IgD-negative memory B cell (primary cell): ENCODE measurements around the gene ASIC5. TPM values are rescaled to one million over a fixed set of nuclear protein-coding genes. Genes with fewer than 3 reads are reported as not detected.
"Not testable (repeated sequence)": the region's sequence is repeated elsewhere in the genome, so short reads cannot be mapped to it uniquely, and the experiment has no call there.

Source experiments
- H3K27ac Mint-ChIP-seq, 3 donors: one replicate each; pipeline ENCODE4 v1.8.0; 2020 to 2022; ENCODE audit warnings: mild to moderate bottlenecking in 3 of 3, mixed read lengths in 3 of 3, moderate library complexity in 1 of 3
- H3K27me3 Mint-ChIP-seq: one replicate; pipeline ENCODE4 v1.8.0; 2021; ENCODE audit warnings: mixed read lengths
- H3K36me3 Mint-ChIP-seq: one replicate; pipeline ENCODE4 v1.8.0; 2020; ENCODE audit warnings: mild to moderate bottlenecking, mixed read lengths
- H3K4me1 Mint-ChIP-seq, 3 donors: one replicate each; pipeline ENCODE4 v1.8.0; 2020 to 2022; ENCODE audit warnings: mixed read lengths in 3 of 3, mild to moderate bottlenecking in 1 of 3
- H3K4me3 Mint-ChIP-seq, 4 donors: one replicate each; pipeline ENCODE4 v1.8.0; 2020 to 2022; ENCODE audit warnings: mild to moderate bottlenecking in 4 of 4, mixed read lengths in 4 of 4, moderate library complexity in 3 of 4
- H3K9me3 Mint-ChIP-seq, 3 donors: one replicate each; pipeline ENCODE4 v1.8.0; 2020 to 2021; ENCODE audit warnings: mixed read lengths in 3 of 3, mild to moderate bottlenecking in 1 of 3
- polyA plus RNA-seq: library from polyadenylated mRNA; unstranded; fragments of 300-500 nt; fragmentation: Illumina TruSeq; gene quantifications from one replicate; pipeline ENCODE4 v1.2.3, GENCODE V29; 2021

ASIC5 gene, protein sequence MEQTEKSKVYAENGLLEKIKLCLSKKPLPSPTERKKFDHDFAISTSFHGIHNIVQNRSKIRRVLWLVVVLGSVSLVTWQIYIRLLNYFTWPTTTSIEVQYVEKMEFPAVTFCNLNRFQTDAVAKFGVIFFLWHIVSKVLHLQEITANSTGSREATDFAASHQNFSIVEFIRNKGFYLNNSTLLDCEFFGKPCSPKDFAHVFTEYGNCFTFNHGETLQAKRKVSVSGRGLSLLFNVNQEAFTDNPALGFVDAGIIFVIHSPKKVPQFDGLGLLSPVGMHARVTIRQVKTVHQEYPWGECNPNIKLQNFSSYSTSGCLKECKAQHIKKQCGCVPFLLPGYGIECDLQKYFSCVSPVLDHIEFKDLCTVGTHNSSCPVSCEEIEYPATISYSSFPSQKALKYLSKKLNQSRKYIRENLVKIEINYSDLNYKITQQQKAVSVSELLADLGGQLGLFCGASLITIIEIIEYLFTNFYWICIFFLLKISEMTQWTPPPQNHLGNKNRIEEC
- polyA plus RNA-seq: not detected

DNA sequence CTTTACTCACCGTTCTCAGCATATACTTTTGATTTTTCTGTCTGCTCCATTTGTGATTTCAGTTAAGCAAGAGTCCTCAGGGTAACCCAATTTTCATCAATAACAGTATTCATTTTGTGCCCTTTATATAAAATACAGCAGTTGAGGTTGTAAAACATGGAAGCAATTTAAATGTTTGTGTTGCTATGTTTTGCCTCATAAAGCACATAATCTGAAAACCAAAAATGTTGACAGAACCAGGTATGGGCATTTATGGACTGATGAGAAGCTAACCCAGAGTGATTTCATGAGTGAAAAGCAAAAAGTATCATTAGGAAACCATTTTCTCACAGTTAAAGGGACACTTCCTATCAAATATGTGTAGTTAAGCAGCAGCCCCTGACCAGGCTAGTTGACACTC is at the start of gene ASIC5:
ASIC5 (minus strand) TSS at position 101 of the 400 bp plus-strand sequence; CDS start at position 50, 51 bp downstream.
- H3K4me3 Mint-ChIP-seq: no peak within 1 kb of the TSS
- H3K27me3 Mint-ChIP-seq: no peaks in the 10 kb centered on the region
- peaks cover 3 to 8% (median 4%) of the 10 kb centered on the region in 3 donors for H3K9me3 Mint-ChIP-seq
- peaks cover 3% of the 10 kb centered on the region for H3K36me3 Mint-ChIP-seq
- H3K4me1 Mint-ChIP-seq: no peaks in the 10 kb centered on the region
- H3K27ac Mint-ChIP-seq: no peak within 1 kb of the TSS

DNA sequence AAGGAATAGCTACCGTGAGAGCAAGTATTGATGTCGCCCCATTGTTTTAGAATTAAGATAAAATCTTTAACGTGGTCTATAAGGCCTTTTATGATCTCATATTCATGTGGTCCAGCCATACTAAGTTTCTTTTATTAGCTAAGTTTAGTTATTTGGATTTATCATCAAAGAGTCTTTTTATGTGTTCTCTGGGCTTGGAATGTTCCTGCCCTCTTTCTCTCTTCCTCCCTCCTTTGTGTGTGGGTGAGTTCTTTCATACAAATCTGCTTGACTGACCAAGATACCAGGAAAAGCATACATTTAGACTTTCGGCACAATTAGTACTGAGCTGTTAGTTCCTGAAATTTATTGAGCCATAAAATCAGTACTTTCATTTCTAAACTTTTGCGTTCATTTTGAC is 48.7 kb upstream of the ASIC5 start:
- H3K36me3 Mint-ChIP-seq: no peaks in the 10 kb centered on the region

DNA sequence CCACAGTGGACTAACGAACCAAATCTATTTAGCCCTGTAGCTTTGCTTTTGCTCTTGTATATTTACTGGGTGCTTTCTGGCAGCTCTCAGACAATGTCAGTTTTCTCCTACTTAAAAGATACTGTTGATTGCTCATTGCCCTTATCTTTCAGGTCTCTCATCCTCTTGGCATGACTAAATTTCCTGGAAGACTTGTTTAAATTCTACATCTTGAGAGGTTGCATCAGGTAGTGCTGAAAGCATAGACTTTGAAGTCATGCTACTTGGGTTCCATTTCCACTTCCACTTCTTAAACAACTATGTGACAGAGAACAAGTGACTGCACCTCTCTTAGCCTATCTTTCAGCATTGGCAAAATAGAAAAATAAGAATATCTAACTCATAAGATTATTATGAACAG is 45.8 kb upstream of the ASIC5 start:
- Mint-ChIP-seq H3K27ac (no peak overlapping the region), H3K9me3 (peaks cover 0 to 3% (median 2%) of the 10 kb centered on the region in 3 donors), H3K4me1 (no peaks in the 10 kb centered on the region), H3K4me3 (no peak overlapping the region), H3K27me3 (no peaks in the 10 kb centered on the region), H3K36me3 (no peaks in the 10 kb centered on the region)

More for the DNA sequence above, 48.7 kb upstream of the ASIC5 start:
- Mint-ChIP-seq H3K4me3 (no peak overlapping the region), H3K4me1 (no peaks in the 10 kb centered on the region), H3K27me3 (no peaks in the 10 kb centered on the region), H3K9me3 (peaks cover 0 to 2% (median 2%) of the 10 kb centered on the region in 3 donors), H3K27ac (no peak overlapping the region)

DNA sequence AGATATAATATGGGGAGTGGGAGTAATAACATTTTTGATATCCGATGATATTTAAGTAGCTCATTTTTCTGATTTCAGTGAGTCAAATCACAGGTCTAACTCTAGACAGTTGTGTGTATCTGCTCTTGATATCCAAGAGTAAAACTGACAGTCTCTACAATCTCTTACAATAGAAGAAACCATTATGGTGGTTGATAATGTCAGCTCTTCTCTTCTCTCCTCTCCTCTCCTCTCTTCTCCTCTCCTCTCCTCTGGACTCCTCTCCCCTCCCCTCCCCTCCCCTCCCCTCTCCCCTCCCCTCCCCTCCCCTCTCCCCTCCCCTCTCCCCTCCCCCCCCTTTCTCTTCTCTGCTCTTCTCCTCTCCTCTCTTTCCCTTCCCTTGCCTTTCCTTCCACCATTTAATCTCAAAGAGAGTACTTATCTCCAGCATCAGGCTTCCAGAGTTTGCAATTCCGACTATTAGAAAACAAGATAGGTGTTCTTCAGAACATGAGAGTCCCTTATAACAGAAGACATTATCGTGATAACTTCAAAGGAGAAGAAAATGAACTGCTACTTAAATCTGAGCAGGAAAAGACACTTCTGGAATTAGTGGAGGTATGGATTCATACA is 43.6 kb upstream of the ASIC5 start:
- Mint-ChIP-seq H3K27me3 (no peaks in the 10 kb centered on the region), H3K4me3 (no peak overlapping the region), H3K4me1 (no peaks in the 10 kb centered on the region), H3K9me3 (peaks cover 0 to 3% (median 2%) of the 10 kb centered on the region in 3 donors), H3K27ac (no peak overlapping the region), H3K36me3 (no peaks in the 10 kb centered on the region)

DNA sequence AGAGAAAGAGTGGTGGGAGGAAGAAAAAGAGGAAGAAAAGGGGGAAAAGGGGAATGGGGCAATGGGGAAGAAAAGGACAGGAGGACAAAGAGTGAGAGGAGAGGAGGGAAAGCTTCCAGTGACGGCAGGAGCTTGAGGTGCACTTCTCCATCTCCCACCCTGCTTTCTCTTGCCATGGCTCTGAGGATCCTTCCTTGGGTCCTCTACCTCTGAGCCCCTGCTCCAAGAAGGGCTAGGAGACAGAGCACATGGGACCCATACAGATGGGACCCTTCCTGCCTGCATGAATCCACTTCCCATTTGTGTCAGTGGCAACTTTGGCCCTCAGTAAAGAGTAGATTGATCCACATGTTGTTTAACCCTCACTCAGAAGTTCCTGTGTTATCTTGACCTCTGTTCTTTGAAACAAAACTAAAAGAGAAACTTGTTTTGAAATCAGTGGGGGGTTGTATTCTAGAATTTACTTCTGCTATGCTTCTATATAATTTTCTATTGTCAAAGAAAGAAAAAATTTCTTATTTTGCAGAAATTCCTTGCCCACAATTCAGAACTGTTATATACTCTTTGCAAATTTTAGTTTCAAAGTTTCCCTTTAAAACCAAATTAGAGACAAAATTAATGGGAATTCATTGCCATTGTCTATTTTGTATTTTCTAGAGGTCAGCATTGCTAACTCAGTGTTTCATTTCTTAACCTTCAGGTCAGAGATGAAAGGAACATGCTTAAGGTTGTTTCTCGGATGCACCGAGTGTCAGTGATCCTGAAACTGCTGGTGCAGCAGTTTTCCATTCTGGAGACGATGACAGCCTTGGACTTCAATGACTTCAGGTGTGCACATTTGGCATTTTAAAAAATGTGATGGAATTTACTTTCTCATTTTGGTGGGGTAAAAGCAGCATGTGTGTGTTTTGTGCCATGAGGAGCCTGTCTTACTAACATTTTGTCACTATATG is 42.4 kb upstream of the ASIC5 start:
- H3K27me3 Mint-ChIP-seq: no peaks in the 10 kb centered on the region
- H3K27ac Mint-ChIP-seq: no peak overlapping the region
- no peak overlapping the region for H3K4me3 Mint-ChIP-seq
- no peaks in the 10 kb centered on the region for H3K4me1 Mint-ChIP-seq
- H3K9me3 Mint-ChIP-seq: peaks cover 0 to 3% (median 2%) of the 10 kb centered on the region in 3 donors
- no peaks in the 10 kb centered on the region for H3K36me3 Mint-ChIP-seq

DNA sequence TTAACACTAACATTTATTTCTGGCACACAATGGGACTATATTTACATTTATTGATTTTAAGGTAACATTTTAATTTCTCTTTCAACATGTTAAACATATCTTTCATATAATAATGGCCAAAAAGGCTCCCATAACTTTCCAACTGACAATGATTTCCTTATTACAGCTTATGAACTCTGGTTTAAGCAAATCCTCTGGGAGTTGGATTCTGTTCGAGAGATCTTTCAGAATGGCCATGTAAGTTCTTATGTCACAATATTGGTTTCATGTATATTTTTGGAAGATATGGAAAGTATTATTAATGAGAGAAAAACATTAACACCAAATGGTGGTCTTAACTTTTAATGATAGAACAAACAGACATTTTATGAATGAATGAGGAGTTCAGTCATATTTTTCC is 41.5 kb upstream of the ASIC5 start:
- Mint-ChIP-seq H3K4me1 (no peaks in the 10 kb centered on the region), H3K36me3 (no peaks in the 10 kb centered on the region), H3K27me3 (no peaks in the 10 kb centered on the region), H3K9me3 (peaks cover 0 to 3% (median 0%) of the 10 kb centered on the region in 3 donors), H3K27ac (no peak overlapping the region), H3K4me3 (no peak overlapping the region)

DNA sequence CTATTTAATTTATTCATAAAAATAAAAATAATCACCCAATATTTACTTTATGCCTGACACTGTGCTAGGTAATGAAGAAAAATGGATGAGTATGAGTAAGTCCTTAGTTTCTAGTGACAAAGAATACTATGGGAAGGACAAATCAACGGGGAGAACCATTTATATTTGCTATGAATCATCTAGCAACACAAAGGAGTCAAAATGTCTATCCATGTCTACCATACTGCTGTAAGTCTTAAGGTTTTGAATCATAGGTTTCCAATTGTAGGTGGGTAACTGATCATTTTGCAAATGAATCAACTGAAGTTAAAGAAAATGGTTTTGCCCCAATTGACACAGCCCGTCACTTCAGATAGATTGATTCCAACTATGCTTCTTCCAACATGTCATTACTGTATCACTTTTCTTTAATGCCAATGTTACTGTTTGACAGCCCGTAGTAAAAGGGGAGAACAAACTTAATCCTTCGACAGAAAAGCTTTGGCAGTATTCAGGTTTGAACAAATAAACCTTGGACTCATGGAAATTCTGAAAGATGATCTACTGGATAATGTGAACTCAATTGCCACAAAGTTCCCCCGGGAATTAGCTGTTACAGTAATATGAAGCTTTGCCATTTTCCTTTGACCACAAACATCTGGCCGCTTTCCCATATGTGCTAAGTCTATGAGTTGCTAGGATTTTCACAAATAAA is 40.6 kb upstream of the ASIC5 start:
- no peak overlapping the region for H3K4me3 Mint-ChIP-seq
- H3K27ac Mint-ChIP-seq: no peak overlapping the region
- no peaks in the 10 kb centered on the region for H3K4me1 Mint-ChIP-seq
- H3K9me3 Mint-ChIP-seq: peaks cover 0 to 3% (median 0%) of the 10 kb centered on the region in 3 donors
- H3K36me3 Mint-ChIP-seq: no peaks in the 10 kb centered on the region
- H3K27me3 Mint-ChIP-seq: no peaks in the 10 kb centered on the region

DNA sequence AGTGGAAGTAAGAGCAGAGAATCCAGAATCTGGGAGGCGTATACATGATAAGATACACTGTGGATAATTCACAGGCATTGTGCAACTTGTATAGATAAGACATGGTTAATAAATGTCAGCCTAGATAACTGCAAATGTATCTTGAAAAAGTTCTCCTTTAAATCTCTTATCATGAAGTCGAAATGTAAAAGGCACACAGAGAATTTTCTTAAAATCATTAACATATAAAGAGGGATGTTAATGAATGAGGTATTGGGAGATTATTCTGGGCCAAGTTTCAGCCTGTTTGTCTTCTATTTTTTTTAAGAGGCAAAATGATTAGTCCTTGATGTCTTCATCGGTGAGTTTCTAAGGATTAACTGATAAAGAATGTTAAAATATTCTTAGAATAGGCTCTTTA is 38.3 kb upstream of the ASIC5 start:
- peaks cover 0 to 1% (median 0%) of the 10 kb centered on the region in 3 donors for H3K9me3 Mint-ChIP-seq
- H3K27me3 Mint-ChIP-seq: no peaks in the 10 kb centered on the region
- no peaks in the 10 kb centered on the region for H3K4me1 Mint-ChIP-seq
- H3K27ac Mint-ChIP-seq: no peak overlapping the region
- no peaks in the 10 kb centered on the region for H3K36me3 Mint-ChIP-seq
- H3K4me3 Mint-ChIP-seq: no peak overlapping the region

DNA sequence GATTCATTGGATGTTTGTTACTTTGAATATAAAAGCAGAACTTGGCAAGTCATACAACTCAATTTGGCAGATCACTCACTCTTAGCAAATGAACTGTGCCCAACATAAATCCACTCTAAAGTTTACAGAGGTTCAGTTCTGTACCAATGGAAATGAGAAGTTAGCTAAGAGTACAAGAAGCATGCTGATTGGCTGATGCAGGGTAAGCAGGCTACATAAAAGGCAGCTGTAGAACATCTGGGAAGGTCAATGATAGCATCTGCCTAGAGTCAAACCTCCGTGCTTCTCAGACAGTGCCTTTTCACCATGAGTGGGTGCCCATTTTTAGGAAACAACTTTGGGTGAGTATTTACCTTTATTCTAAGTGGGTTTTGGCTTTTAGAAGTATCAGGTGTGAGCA is 37.4 kb upstream of the ASIC5 start, which contains the start of gene TDO2:
TDO2 (plus strand) TSS at position 244 of the 400 bp plus-strand sequence; CDS start at position 307, 63 bp downstream.
- no peak within 1 kb of the TSS for H3K4me3 Mint-ChIP-seq
- no peaks in the 10 kb centered on the region for H3K36me3 Mint-ChIP-seq
- H3K4me1 Mint-ChIP-seq: no peaks in the 10 kb centered on the region
- H3K27ac Mint-ChIP-seq: no peak within 1 kb of the TSS
- peaks cover 0 to 5% (median 0%) of the 10 kb centered on the region in 3 donors for H3K9me3 Mint-ChIP-seq
- no peaks in the 10 kb centered on the region for H3K27me3 Mint-ChIP-seq

DNA sequence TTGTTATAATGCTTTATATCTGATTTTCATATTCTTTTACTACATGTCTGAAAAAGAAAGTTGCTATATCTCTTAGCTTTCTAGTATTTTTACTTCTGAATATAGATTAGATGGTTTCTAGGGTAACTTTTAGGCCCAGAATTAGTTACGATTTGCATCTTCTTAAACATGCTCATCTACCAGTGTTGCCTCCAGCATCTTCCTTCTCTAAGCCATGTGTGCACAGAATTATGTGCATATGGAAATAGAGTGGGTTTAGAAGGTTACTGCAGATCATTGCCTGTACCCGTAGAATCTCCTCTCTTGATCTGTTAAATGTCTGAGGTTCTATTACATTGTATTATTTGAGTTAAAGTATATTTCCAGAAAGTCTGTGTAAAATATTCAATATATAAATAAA is 34.9 kb upstream of the ASIC5 start:
- Mint-ChIP-seq H3K9me3 (peaks cover 0 to 9% (median 0%) of the 10 kb centered on the region in 3 donors), H3K27me3 (no peaks in the 10 kb centered on the region), H3K36me3 (no peaks in the 10 kb centered on the region)

DNA sequence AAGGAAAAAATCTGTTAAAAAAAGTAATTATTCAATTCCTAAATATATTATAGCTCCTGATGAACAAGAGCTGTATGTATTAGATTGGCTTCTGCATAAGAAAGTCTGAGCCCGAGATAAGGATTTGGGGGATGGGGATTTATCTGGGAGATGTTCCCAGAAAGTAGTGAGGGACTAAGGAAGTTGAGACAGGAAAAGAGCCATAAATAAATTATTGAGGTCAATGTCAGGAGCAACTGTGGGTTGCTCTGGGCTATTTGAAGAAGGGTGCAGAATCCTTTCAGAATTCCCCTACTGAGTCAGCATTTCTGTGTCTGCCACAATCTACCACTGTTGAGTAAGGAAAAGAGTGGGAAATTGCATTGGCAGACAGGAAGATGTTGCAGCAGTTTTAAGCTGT is 34.3 kb upstream of the ASIC5 start:
- H3K4me1 Mint-ChIP-seq: no peaks in the 10 kb centered on the region
- H3K36me3 Mint-ChIP-seq: no peaks in the 10 kb centered on the region
- H3K4me3 Mint-ChIP-seq: no peak overlapping the region
- peaks cover 0 to 12% (median 0%) of the 10 kb centered on the region in 3 donors for H3K9me3 Mint-ChIP-seq
- no peaks in the 10 kb centered on the region for H3K27me3 Mint-ChIP-seq
- H3K27ac Mint-ChIP-seq: no peak overlapping the region

More for the DNA sequence above, 34.9 kb upstream of the ASIC5 start:
- no peak overlapping the region for H3K27ac Mint-ChIP-seq
- no peak overlapping the region for H3K4me3 Mint-ChIP-seq
- H3K4me1 Mint-ChIP-seq: no peaks in the 10 kb centered on the region

DNA sequence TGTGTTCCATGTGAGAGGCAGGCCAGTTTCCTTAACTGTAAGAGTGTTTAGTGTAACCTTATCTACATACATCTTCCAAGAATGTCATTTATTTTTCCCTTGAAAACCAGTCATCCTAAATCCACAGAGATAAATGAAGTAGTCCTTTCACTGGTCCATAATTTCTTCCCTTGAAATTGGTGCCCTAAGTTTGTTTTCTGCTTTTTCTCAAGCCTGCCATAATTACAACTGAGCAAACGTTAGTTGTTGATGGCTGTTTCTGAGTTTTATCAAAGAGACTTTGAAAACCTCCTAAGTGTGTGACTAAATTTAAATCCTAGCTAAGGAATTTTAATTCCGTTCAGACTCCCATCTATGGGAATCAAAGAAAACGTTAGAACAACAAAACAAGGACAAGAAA is 33.8 kb upstream of the ASIC5 start:
- Mint-ChIP-seq H3K9me3 (peaks cover 0 to 13% (median 0%) of the 10 kb centered on the region in 3 donors), H3K36me3 (no peaks in the 10 kb centered on the region), H3K27ac (no peak overlapping the region), H3K4me3 (no peak overlapping the region), H3K4me1 (no peaks in the 10 kb centered on the region), H3K27me3 (no peaks in the 10 kb centered on the region)

DNA sequence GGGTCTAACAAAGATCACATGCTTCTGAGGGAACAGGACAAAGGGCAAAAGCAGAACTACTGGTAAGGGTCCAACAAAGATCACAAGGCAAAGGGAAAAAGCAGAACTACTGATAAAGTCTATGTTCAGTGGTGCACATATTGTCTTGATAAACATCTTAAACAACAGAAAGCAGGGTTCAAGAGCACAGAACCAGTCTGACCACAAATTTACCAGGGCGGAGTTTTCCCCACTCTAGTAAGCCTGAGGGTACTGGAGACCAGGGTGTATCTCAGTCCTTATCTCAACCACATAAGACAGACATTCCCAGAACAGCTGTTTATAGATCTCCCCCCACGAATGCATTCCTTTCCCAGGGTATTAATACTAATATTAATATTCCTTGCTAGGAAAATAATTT is 32.3 kb upstream of the ASIC5 start:
- H3K4me3 Mint-ChIP-seq: peak overlapping the region in 1 of 4 donors; percentile 54
- not testable (repeated sequence) for H3K4me1 Mint-ChIP-seq, H3K36me3 Mint-ChIP-seq, H3K27me3 Mint-ChIP-seq, H3K27ac Mint-ChIP-seq
- peaks cover 0 to 13% (median 0%) of the 10 kb centered on the region in 3 donors for H3K9me3 Mint-ChIP-seq

DNA sequence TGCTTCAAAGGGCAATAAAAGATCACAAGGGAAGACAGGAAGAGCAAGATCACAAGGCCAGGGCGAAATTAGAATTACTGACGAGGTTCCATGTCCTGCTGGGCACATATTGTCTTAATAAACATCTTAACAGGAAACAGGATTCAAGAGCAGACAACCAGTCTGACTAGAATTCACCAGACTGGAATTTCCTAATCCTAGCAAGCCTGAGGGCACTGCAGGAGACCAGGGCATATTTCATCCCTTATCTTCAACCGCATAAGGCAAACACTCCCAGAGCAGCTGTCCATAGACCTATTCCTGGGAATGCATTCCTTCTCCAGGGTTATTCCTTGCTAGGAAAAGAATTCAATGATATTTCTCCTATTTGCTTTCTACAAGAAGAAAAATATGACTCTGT is 25.0 kb upstream of the ASIC5 start:
- Mint-ChIP-seq H3K4me3 (no peak overlapping the region), H3K4me1 (no peaks in the 10 kb centered on the region), H3K9me3 (peaks cover 2 to 11% (median 3%) of the 10 kb centered on the region in 3 donors)

More for the DNA sequence above, 25.0 kb upstream of the ASIC5 start:
- Mint-ChIP-seq H3K36me3 (no peaks in the 10 kb centered on the region), H3K27ac (no peak overlapping the region), H3K27me3 (peaks cover 4% of the 10 kb centered on the region)
